H9 (cell line): ENCODE measurements around the gene CMTM4. TPM values are rescaled to one million over a fixed set of nuclear protein-coding genes. Genes with fewer than 3 reads are reported as not detected.

Experiments
- DNase-seq: peaks from one replicate; pipeline ENCODE4 v3.0.0-alpha.2; 2017
- H2AFZ ChIP-seq: one replicate; pipeline ENCODE4 v1.6.1; 2013; ENCODE audit warnings: mild to moderate bottlenecking, low read length, control low read depth, moderate library complexity
- H2AK5ac ChIP-seq: 2 replicates; pipeline ENCODE4 v1.6.1; 2013; ENCODE audit warnings: low read length, control low read depth, mixed read lengths; ENCODE audit not compliant: insufficient read length
- H2BK120ac ChIP-seq: one replicate; pipeline ENCODE4 v1.6.1; 2013; ENCODE audit warnings: low read depth, mild to moderate bottlenecking, low read length, control low read depth, inconsistent platforms; ENCODE audit not compliant: poor library complexity, severe bottlenecking
- H2BK12ac ChIP-seq: 2 replicates; pipeline ENCODE4 v1.6.1; 2013; ENCODE audit warnings: low read length, control low read depth, mixed read lengths, low read depth; ENCODE audit not compliant: insufficient read length
- H2BK15ac ChIP-seq: 2 replicates; pipeline ENCODE4 v1.6.1; 2013; ENCODE audit warnings: low read depth, low read length, control low read depth
- H2BK20ac ChIP-seq: one replicate; pipeline ENCODE4 v1.6.1; 2013; ENCODE audit warnings: low read depth, mild to moderate bottlenecking, low read length, control low read depth, inconsistent platforms; ENCODE audit not compliant: poor library complexity, severe bottlenecking
- H2BK5ac ChIP-seq: 2 replicates; pipeline ENCODE4 v1.6.1; 2013; ENCODE audit warnings: low read length, control low read depth, mixed read lengths; ENCODE audit not compliant: insufficient read length
- H3K14ac ChIP-seq: 2 replicates; pipeline ENCODE4 v1.6.1; 2013; ENCODE audit warnings: low read length, control low read depth; ENCODE audit not compliant: insufficient read depth
- H3K18ac ChIP-seq: 2 replicates; pipeline ENCODE4 v1.6.1; 2013; ENCODE audit warnings: low read depth, mild to moderate bottlenecking, mixed read lengths, low read length, control low read depth; ENCODE audit not compliant: insufficient read length
- H3K23ac ChIP-seq: 2 replicates; pipeline ENCODE4 v1.6.1; 2013; ENCODE audit warnings: low read length, control low read depth, mixed read lengths, low read depth; ENCODE audit not compliant: insufficient read length
- H3K23me2 ChIP-seq: 2 replicates; pipeline ENCODE4 v1.6.1; 2013; ENCODE audit warnings: low read depth, mild to moderate bottlenecking, mixed read lengths, low read length, control low read depth; ENCODE audit not compliant: insufficient read length, poor library complexity, severe bottlenecking
- H3K27ac ChIP-seq: 2 replicates; pipeline ENCODE4 v1.5.1; 2013; ENCODE audit warnings: low read length, control low read depth, mixed read lengths, low read depth; ENCODE audit not compliant: insufficient read length
- H3K27me3 ChIP-seq: 2 replicates; pipeline ENCODE4 v1.6.1; 2013; ENCODE audit warnings: low read length, control low read depth, inconsistent platforms; ENCODE audit not compliant: insufficient read depth
- H3K4ac ChIP-seq: 2 replicates; pipeline ENCODE4 v1.6.1; 2013; ENCODE audit warnings: low read depth, mild to moderate bottlenecking, control low read depth, inconsistent platforms, low read length, moderate library complexity
- H3K4me1 ChIP-seq: 2 replicates; pipeline ENCODE4 v1.6.1; 2013; ENCODE audit warnings: low read length, control low read depth, inconsistent platforms; ENCODE audit not compliant: insufficient read depth
- H3K4me2 ChIP-seq: 2 replicates; pipeline ENCODE4 v1.6.1; 2013; ENCODE audit warnings: low read length, control low read depth, mixed read lengths; ENCODE audit not compliant: insufficient read length, insufficient read depth
- H3K56ac ChIP-seq: 2 replicates; pipeline ENCODE4 v1.6.1; 2013; ENCODE audit warnings: low read depth, mild to moderate bottlenecking, mixed read lengths, low read length, control low read depth; ENCODE audit not compliant: insufficient read length
- H3K79me1 ChIP-seq: 2 replicates; pipeline ENCODE4 v1.6.1; 2013; ENCODE audit warnings: low read depth, mild to moderate bottlenecking, moderate library complexity, low read length, control low read depth, inconsistent platforms; ENCODE audit not compliant: insufficient read depth, poor library complexity, severe bottlenecking
- H3K79me2 ChIP-seq: 2 replicates; pipeline ENCODE4 v1.6.1; 2013; ENCODE audit warnings: low read length, control low read depth, inconsistent platforms; ENCODE audit not compliant: insufficient read depth
- H3K9ac ChIP-seq: 2 replicates; pipeline ENCODE4 v1.6.1; 2013; ENCODE audit warnings: low read length, control low read depth, mixed read lengths; ENCODE audit not compliant: insufficient read length; ENCODE audit errors: extremely low read depth
- H3K9me3 ChIP-seq: one replicate; pipeline ENCODE4 v1.6.1; 2013; ENCODE audit warnings: low read depth, low read length, inconsistent platforms; ENCODE audit not compliant: control insufficient read depth
- H3T11ph ChIP-seq: one replicate; pipeline ENCODE4 v1.6.1; 2013; ENCODE audit warnings: mild to moderate bottlenecking, low read length, control low read depth, inconsistent platforms
- H4K20me1 ChIP-seq: one replicate; pipeline ENCODE4 v1.6.1; 2013; ENCODE audit not compliant: control insufficient read depth, insufficient read length, insufficient read depth
- H4K5ac ChIP-seq: 2 replicates; pipeline ENCODE4 v1.6.1; 2013; ENCODE audit warnings: low read depth, mild to moderate bottlenecking, mixed read lengths, low read length, control low read depth; ENCODE audit not compliant: insufficient read length
- H4K8ac ChIP-seq: replicated peaks from 2 replicates; pipeline ENCODE4 v1.6.1; 2013; ENCODE audit warnings: low read length, control low read depth, mixed read lengths, low read depth; ENCODE audit not compliant: insufficient read length
- H4K91ac ChIP-seq: 2 replicates; pipeline ENCODE4 v1.6.1; 2013; ENCODE audit warnings: low read depth, mild to moderate bottlenecking, moderate library complexity, mixed read lengths, low read length, control low read depth; ENCODE audit not compliant: insufficient read length
- H3K27ac Mint-ChIP-seq, 3 experiments: 2 replicates in 2 of 3; 3 replicates in 1 of 3; pipeline ENCODE4 v1.8.0; 2020 to 2021; ENCODE audit warnings: mixed read lengths in 3 of 3, mild to moderate bottlenecking in 1 of 3, moderate library complexity in 1 of 3
- H3K27me3 Mint-ChIP-seq: 2 replicates; pipeline ENCODE4 v1.8.0; 2021; ENCODE audit warnings: low read depth, mild to moderate bottlenecking, moderate library complexity, mixed read lengths
- H3K36me3 Mint-ChIP-seq, 3 experiments: 2 replicates in 2 of 3; 3 replicates in 1 of 3; pipeline ENCODE4 v1.8.0; 2020 to 2021; ENCODE audit warnings: low read depth in 3 of 3, mixed read lengths in 3 of 3; ENCODE audit not compliant: insufficient read depth in 1 of 3
- H3K4me1 Mint-ChIP-seq, 2 experiments: 2 replicates each; pipeline ENCODE4 v1.8.0; 2020; ENCODE audit warnings: mixed read lengths in 2 of 2
- H3K4me3 Mint-ChIP-seq, 2 experiments: 2 replicates in 1 of 2; 3 replicates in 1 of 2; pipeline ENCODE4 v1.8.0; 2020 to 2021; ENCODE audit warnings: mild to moderate bottlenecking in 2 of 2, mixed read lengths in 2 of 2, moderate library complexity in 1 of 2
- H3K9me3 Mint-ChIP-seq, 2 experiments: 2 replicates in 1 of 2; 3 replicates in 1 of 2; pipeline ENCODE4 v1.8.0; 2020; ENCODE audit warnings: mild to moderate bottlenecking in 2 of 2, mixed read lengths in 2 of 2, moderate library complexity in 1 of 2
- WGBS: extraction: QIAGEN DNeasy Blood & Tissue Kit; methylation state at CpG from one replicate; pipeline ENCODE4 v1.1.7; 2013; ENCODE audit warnings: missing lambda C conversion rate, low lambda C conversion rate, mixed read lengths; ENCODE audit not compliant: insufficient read length; ENCODE audit errors: extremely low coverage; 5-methylcytosine and 5-hydroxymethylcytosine counted together
- total RNA-seq: library from RNA; stranded (reverse); gene quantifications from 2 replicates; pipeline ENCODE4 v1.2.1, GENCODE V29; 2021
- TF ChIP-seq, protein P1 (sequence below): fragments of 200-600 bp; sonication (generic); conservative IDR thresholded peaks from 3 replicates; pipeline ENCODE4 v1.8.0; 2021; ENCODE audit warnings: antibody characterized with exemption, mild to moderate bottlenecking

Gene CMTM4
- total RNA-seq, 1 experiment from 2014 or later: 40.5 TPM

DNA sequence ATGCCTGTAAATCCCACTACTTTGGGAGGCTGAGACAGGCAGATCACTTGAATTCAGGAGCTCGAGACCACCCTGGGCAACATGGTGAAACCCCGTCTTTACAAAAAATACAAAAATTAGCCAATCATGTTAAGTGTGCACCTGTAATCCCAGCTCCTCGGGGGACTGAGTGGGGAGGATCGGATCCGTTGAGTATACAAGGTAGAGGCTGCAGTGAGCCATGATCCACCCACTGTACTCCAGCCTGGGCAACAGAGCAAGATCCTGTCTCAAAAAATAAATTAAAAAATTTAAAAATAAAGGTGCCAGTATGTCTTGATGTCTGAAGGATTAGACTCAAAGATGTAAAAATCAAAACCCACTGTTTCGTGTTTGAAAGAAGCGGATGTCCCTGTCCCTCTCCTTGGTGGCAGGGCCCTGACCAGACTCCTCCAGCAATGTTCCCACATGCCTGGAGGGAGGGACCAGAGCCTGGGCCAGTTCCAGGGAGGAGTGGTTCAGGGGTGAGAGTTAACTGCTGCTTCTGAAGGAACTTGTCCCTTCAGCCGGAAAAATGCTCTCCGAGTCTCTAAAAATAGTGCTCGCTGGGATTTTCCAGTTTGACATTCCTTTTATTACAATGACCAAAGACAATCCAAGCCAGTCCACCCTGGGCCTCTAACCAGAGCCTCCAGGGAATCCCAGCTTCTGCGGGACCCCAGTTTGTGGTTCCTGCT is 9.4 kb upstream of the CMTM4 start:
- Mint-ChIP-seq H3K9me3 (peaks cover 2 to 4% of the 10 kb centered on the region in 2 experiments; a peak in 2 of 5 replicates), H3K27ac (no peak overlapping the region), H3K4me1 (peaks cover 0 to 9% of the 10 kb centered on the region in 2 experiments; a peak in 2 of 4 replicates), H3K27me3 (peaks cover 3% of the 10 kb centered on the region), H3K4me3 (no peak overlapping the region), H3K36me3 (peaks cover 0 to 1% (median 0%) of the 10 kb centered on the region in 3 experiments; a peak in 1 of 7 replicates)
- H3K4ac ChIP-seq: no peak overlapping the region
- no peaks in the 10 kb centered on the region for H3K23me2 ChIP-seq
- no peak overlapping the region for H4K8ac ChIP-seq
- H3K9ac ChIP-seq: no peak overlapping the region
- no peak overlapping the region for H2BK20ac ChIP-seq
- no peak overlapping the region for H3K14ac ChIP-seq
- no peak for DNase-seq
- H3K27me3 ChIP-seq: no peaks in the 10 kb centered on the region
- TF ChIP-seq, protein P1, sequence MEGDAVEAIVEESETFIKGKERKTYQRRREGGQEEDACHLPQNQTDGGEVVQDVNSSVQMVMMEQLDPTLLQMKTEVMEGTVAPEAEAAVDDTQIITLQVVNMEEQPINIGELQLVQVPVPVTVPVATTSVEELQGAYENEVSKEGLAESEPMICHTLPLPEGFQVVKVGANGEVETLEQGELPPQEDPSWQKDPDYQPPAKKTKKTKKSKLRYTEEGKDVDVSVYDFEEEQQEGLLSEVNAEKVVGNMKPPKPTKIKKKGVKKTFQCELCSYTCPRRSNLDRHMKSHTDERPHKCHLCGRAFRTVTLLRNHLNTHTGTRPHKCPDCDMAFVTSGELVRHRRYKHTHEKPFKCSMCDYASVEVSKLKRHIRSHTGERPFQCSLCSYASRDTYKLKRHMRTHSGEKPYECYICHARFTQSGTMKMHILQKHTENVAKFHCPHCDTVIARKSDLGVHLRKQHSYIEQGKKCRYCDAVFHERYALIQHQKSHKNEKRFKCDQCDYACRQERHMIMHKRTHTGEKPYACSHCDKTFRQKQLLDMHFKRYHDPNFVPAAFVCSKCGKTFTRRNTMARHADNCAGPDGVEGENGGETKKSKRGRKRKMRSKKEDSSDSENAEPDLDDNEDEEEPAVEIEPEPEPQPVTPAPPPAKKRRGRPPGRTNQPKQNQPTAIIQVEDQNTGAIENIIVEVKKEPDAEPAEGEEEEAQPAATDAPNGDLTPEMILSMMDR: no peak
- H3T11ph ChIP-seq: no peak overlapping the region
- H2BK12ac ChIP-seq: no peak overlapping the region
- no peak overlapping the region for H3K23ac ChIP-seq
- no CpG with 5 or more reads among the region's 11 CpGs for WGBS
- H3K9me3 ChIP-seq: no peaks in the 10 kb centered on the region
- H2BK15ac ChIP-seq: no peak overlapping the region
- no peaks in the 10 kb centered on the region for H4K20me1 ChIP-seq
- no peak overlapping the region for H2BK5ac ChIP-seq
- no peak overlapping the region for H4K91ac ChIP-seq
- no peak overlapping the region for H2AK5ac ChIP-seq
- no peak overlapping the region for H2AFZ ChIP-seq
- no peaks in the 10 kb centered on the region for H3K79me1 ChIP-seq
- no peak overlapping the region for H3K4me2 ChIP-seq
- no peaks in the 10 kb centered on the region for H3K4me1 ChIP-seq
- no peak overlapping the region for H2BK120ac ChIP-seq
- no peak overlapping the region for H4K5ac ChIP-seq
- no peaks in the 10 kb centered on the region for H3K79me2 ChIP-seq
- no peak overlapping the region for H3K18ac ChIP-seq
- no peak overlapping the region for H3K27ac ChIP-seq
- H3K56ac ChIP-seq: no peak overlapping the region
